AG04449 (cell line): ENCODE data around the gene FARS2.
"Not testable (repeated sequence)": the region's sequence is repeated elsewhere in the genome, so short reads cannot be mapped to it uniquely, and the experiment has no call there.

ENCODE experiments used
- CTCF ChIA-PET: fragments of 350-600 bp; formaldehyde crosslinking; extraction: SDS; loops from one replicate; lab custom pipeline; 2021; ENCODE audit warnings: antibody characterized with exemption; lab: Yijun Ruan, JAX
- POLR2A ChIA-PET: fragments of 400-600, 350-600 bp; formaldehyde crosslinking; extraction: SDS; loops from one replicate; lab custom pipeline; 2020; ENCODE audit warnings: antibody characterized with exemption, inconsistent platforms; lab: Yijun Ruan, JAX
- DNase-seq: peaks from one replicate; pipeline ENCODE4 v3.0.0-alpha.2; 2010; ENCODE audit warnings: low read depth, low spot score
- H3K4me3 ChIP-seq: 2 replicates; pipeline ENCODE4 v1.5.1; 2011; ENCODE audit warnings: low read depth, mild to moderate bottlenecking, control low read depth, low read length
- TF ChIP-seq, protein P1 (sequence below): IDR thresholded peaks from one replicate; pipeline ENCODE4 v1.5.1; 2011; ENCODE audit warnings: mild to moderate bottlenecking, moderate library complexity, low read length, control low read depth, inconsistent platforms; ENCODE audit not compliant: insufficient read depth; ENCODE audit errors: missing control alignments

FARS2 gene

DNA sequence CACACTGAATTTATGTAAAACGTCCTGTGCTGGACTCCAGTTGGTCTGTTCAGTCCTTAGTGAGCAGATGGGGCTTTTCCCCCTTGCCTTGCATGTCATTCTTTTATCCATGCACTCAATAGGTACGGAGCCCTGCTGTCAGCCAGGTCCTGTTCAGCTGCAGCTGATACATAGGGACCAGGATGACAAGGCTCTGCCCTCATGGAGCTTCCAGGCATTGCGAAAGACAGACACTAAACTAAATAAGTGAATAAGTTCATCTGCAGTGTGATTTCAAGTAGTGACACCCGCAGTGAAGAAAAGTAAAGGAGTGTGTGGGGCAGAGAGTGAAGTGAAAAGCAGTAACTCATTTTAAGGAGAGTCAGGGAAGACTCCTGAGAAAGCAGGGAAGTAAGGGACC, 421.2 kb downstream of the FARS2 start:
- CTCF ChIA-PET = interaction anchor here (1.6 kb wide), 1 partner anchor 213 kb away, joined by 4 read pairs; no protein-coding TSS in a partner anchor
- no peak for DNase-seq
- TF ChIP-seq, protein P1, sequence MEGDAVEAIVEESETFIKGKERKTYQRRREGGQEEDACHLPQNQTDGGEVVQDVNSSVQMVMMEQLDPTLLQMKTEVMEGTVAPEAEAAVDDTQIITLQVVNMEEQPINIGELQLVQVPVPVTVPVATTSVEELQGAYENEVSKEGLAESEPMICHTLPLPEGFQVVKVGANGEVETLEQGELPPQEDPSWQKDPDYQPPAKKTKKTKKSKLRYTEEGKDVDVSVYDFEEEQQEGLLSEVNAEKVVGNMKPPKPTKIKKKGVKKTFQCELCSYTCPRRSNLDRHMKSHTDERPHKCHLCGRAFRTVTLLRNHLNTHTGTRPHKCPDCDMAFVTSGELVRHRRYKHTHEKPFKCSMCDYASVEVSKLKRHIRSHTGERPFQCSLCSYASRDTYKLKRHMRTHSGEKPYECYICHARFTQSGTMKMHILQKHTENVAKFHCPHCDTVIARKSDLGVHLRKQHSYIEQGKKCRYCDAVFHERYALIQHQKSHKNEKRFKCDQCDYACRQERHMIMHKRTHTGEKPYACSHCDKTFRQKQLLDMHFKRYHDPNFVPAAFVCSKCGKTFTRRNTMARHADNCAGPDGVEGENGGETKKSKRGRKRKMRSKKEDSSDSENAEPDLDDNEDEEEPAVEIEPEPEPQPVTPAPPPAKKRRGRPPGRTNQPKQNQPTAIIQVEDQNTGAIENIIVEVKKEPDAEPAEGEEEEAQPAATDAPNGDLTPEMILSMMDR = no peak
- POLR2A ChIA-PET = no interaction called here
- no peak overlapping the region for H3K4me3 ChIP-seq

- DNase-seq, H3K4me3 ChIP-seq, POLR2A ChIA-PET: not testable (repeated sequence)
- CTCF ChIA-PET = interaction anchor here (1.6 to 1.8 kb wide), 2 partner anchors 12 to 261 kb away, joined by 3 to 8 read pairs; no protein-coding TSS in a partner anchor
Observed at GRCh38 chr6:5683747-5684146, 422.4 kb downstream of the FARS2 start.

DNA sequence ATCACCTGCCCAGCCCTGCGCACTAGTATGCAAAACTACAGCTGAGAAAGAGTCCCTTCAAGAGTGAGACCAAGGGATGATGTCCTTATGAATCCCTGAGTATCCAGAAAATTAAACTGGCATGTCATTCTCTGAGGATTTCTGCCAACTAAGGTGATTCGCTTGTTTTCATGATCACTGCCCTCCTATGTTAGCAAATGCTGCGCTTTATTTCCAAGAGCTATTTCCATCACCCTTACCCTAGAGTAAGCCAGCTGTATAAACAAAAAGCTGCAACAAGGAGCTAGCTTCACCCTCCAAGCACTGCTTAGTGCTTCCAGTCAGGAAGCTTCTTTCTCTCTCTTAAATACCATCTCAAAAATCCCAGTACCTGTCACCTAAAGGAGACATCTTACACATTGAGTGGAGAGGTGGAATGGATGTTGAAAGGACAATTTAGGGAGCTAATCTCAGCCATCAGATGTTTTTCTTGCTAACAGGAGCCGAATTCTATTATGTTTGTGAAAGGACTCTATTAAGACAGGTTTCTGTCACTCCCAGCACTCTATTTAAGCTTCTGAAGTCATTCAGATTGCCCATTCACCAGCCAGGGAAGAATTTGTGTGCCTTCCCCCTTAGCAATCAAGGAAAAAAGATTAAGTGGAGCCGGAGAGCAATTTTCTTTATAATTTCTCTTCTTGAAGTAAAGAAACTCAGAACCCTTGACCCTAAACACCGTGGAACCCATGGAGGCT, 423.2 kb downstream of the FARS2 start:
- peak; percentile 68 for DNase-seq
- H3K4me3 ChIP-seq = no peak overlapping the region
- TF ChIP-seq, protein P1 = no peak
- POLR2A ChIA-PET = no interaction called here
- CTCF ChIA-PET = interaction anchor here (1.1 to 1.8 kb wide), 3 partner anchors 11 to 262 kb away, joined by 3 to 8 read pairs (median 4); no protein-coding TSS in a partner anchor

- CTCF ChIA-PET = interaction anchor here (1.2 kb wide), 1 partner anchor 12 kb away, joined by 3 read pairs; no protein-coding TSS in a partner anchor
- H3K4me3 ChIP-seq = no peak overlapping the region
Observed at GRCh38 chr6:5693225-5694145, 432.2 kb downstream of the FARS2 start.

GRCh38 chr6:5695260-5696245, 434.2 kb downstream of the FARS2 start:
- TF ChIP-seq, protein P1 = no peak
- ChIA-PET POLR2A (no interaction called here), CTCF (interaction anchor here (1.1 to 2.5 kb wide), 3 partner anchors 11 to 305 kb away, joined by 3 to 8 read pairs (median 3); no protein-coding TSS in a partner anchor)
- H3K4me3 ChIP-seq = no peak overlapping the region; the same call in 1 of the 2 replicates
- peak; percentile 84 for DNase-seq

More at GRCh38 chr6:5693225-5694145, 432.2 kb downstream of the FARS2 start:
- DNase-seq = no peak
- POLR2A ChIA-PET = no interaction called here
- TF ChIP-seq, protein P1 = no peak

DNA sequence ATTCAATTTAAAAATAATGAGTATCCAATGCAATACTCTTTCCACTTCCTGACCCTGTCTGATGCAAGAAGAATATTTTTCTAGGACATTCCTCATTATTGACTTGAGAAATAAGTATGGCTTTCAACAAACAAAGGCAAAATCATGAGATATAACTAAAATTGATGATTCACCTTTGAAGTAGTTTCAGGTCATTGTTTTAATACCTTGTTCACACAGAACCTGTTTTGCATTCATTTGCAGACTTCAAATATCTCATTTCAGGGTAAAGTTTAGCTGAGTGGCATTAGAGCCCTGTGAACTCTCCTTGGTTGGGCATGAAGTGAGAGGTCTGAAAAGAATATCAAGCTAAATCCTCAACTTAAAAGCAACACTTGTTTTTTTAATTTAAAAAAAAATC, 436.2 kb downstream of the FARS2 start:
- DNase-seq = no peak
- ChIA-PET CTCF (interaction anchor here (1.6 kb wide), 1 partner anchor 226 kb away, joined by 5 read pairs; no protein-coding TSS in a partner anchor), POLR2A (no interaction called here)
- TF ChIP-seq, protein P1 = no peak
- H3K4me3 ChIP-seq = no peak overlapping the region
